Neural progenitor cell (in vitro differentiated cells): ENCODE measurements around the gene ARMH1. TPM values are rescaled to one million over a fixed set of nuclear protein-coding genes. Genes with fewer than 3 reads are reported as not detected.
A peak's percentile ranks its signal among the peaks of the same experiment; 100 is the strongest.

Source experiments
- DNase-seq: peaks from one replicate; pipeline ENCODE4 v3.0.0-alpha.2; 2016; ENCODE audit warnings: low spot score
- H2AFZ ChIP-seq: fragments of 200-600 bp; sonication (generic); replicated peaks from 2 replicates; pipeline ENCODE4 v1.6.1; 2016; ENCODE audit warnings: antibody characterized with exemption
- H3F3A ChIP-seq: fragments of 200-600 bp; sonication (generic); 2 replicates; pipeline ENCODE4 v1.6.1; 2016; ENCODE audit warnings: antibody characterized with exemption, low read depth
- H3K27ac ChIP-seq: fragments of 200-600 bp; sonication (generic); 2 replicates; pipeline ENCODE4 v1.5.1; 2016; ENCODE audit warnings: mild to moderate bottlenecking
- H3K27me3 ChIP-seq: fragments of 200-600 bp; sonication (generic); 2 replicates; pipeline ENCODE4 v1.6.1; 2016; ENCODE audit warnings: mild to moderate bottlenecking, moderate library complexity
- H3K36me3 ChIP-seq: fragments of 200-600 bp; sonication (generic); 2 replicates; pipeline ENCODE4 v1.5.1; 2016
- H3K4me1 ChIP-seq: fragments of 200-600 bp; sonication (generic); 2 replicates; pipeline ENCODE4 v1.6.1; 2016; ENCODE audit warnings: mixed run types
- H3K4me2 ChIP-seq: fragments of 200-600 bp; sonication (generic); 2 replicates; pipeline ENCODE4 v1.6.1; 2016
- H3K4me3 ChIP-seq: fragments of 200-600 bp; sonication (generic); 2 replicates; pipeline ENCODE4 v1.5.1; 2016
- H3K79me2 ChIP-seq: fragments of 200-600 bp; sonication (generic); 2 replicates; pipeline ENCODE4 v1.6.1; 2016; ENCODE audit warnings: low read depth
- H3K9ac ChIP-seq: fragments of 200-600 bp; sonication (generic); 2 replicates; pipeline ENCODE4 v1.6.1; 2016
- H3K9me3 ChIP-seq: fragments of 200-600 bp; sonication (generic); 2 replicates; pipeline ENCODE4 v1.5.1; 2016; ENCODE audit warnings: low read depth
- H4K20me1 ChIP-seq: fragments of 200-600 bp; sonication (generic); 2 replicates; pipeline ENCODE4 v1.6.1; 2016; ENCODE audit warnings: low read depth
- H3K27ac Mint-ChIP-seq: 3 replicates; pipeline ENCODE4 v1.8.0; 2021; ENCODE audit warnings: mixed read lengths
- H3K27me3 Mint-ChIP-seq: 2 replicates; pipeline ENCODE4 v1.8.0; 2022; ENCODE audit warnings: low read depth, mild to moderate bottlenecking, inconsistent platforms, moderate library complexity, mixed read lengths; ENCODE audit not compliant: insufficient read depth
- H3K36me3 Mint-ChIP-seq: 3 replicates; pipeline ENCODE4 v1.8.0; 2021; ENCODE audit warnings: mixed read lengths
- H3K4me1 Mint-ChIP-seq: 3 replicates; pipeline ENCODE4 v1.8.0; 2021; ENCODE audit warnings: mixed read lengths
- H3K4me3 Mint-ChIP-seq: 3 replicates; pipeline ENCODE4 v1.8.0; 2021; ENCODE audit warnings: mild to moderate bottlenecking, moderate library complexity, mixed read lengths
- H3K9me3 Mint-ChIP-seq: 3 replicates; pipeline ENCODE4 v1.8.0; 2020; ENCODE audit warnings: mixed read lengths
- EZH2 ChIP-seq: fragments of 200-600 bp; sonication (generic); IDR thresholded peaks from 2 replicates; pipeline ENCODE4 v1.6.1; 2017; ENCODE audit warnings: antibody characterized with exemption, mild to moderate bottlenecking, moderate library complexity
- EZH2phosphoT487 ChIP-seq: fragments of 200-600 bp; sonication (generic); IDR thresholded peaks from 2 replicates; pipeline ENCODE4 v1.6.1; 2017; ENCODE audit warnings: antibody characterized with exemption
- total RNA-seq: library from RNA; depleted of rRNA; stranded (reverse); fragments of >200 nt; gene quantifications from 2 replicates; pipeline ENCODE4 v1.2.3, GENCODE V29; 2015; ENCODE audit warnings: low replicate concordance
- TF ChIP-seq, protein P1 (sequence below): fragments of 200-600 bp; sonication (generic); IDR thresholded peaks from 2 replicates; pipeline ENCODE4 v1.5.1; 2017; ENCODE audit warnings: antibody characterized with exemption, mild to moderate bottlenecking

ARMH1 gene
- total RNA-seq, 1 donor from 2014 or later = 3.6 TPM

- no peaks in the 10 kb centered on the region for H3K36me3 Mint-ChIP-seq
- no peak overlapping the region for H3K4me2 ChIP-seq
- H3K9ac ChIP-seq = no peak overlapping the region
- no peak for DNase-seq
- H3K4me3 Mint-ChIP-seq = no peak overlapping the region
- no peak for TF ChIP-seq EZH2phosphoT487
- TF ChIP-seq, protein P1, sequence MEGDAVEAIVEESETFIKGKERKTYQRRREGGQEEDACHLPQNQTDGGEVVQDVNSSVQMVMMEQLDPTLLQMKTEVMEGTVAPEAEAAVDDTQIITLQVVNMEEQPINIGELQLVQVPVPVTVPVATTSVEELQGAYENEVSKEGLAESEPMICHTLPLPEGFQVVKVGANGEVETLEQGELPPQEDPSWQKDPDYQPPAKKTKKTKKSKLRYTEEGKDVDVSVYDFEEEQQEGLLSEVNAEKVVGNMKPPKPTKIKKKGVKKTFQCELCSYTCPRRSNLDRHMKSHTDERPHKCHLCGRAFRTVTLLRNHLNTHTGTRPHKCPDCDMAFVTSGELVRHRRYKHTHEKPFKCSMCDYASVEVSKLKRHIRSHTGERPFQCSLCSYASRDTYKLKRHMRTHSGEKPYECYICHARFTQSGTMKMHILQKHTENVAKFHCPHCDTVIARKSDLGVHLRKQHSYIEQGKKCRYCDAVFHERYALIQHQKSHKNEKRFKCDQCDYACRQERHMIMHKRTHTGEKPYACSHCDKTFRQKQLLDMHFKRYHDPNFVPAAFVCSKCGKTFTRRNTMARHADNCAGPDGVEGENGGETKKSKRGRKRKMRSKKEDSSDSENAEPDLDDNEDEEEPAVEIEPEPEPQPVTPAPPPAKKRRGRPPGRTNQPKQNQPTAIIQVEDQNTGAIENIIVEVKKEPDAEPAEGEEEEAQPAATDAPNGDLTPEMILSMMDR = no peak
- no peak for TF ChIP-seq EZH2
- H3K27me3 ChIP-seq = no peaks in the 10 kb centered on the region
- no peaks in the 10 kb centered on the region for H3K9me3 Mint-ChIP-seq
- peak overlapping the region; percentile 46 for H3K27ac Mint-ChIP-seq
- H3K9me3 ChIP-seq = no peaks in the 10 kb centered on the region
- peaks cover 4% of the 10 kb centered on the region for H3K4me1 Mint-ChIP-seq
- H3K4me1 ChIP-seq = no peaks in the 10 kb centered on the region
- H3K79me2 ChIP-seq = no peaks in the 10 kb centered on the region
- H3K27ac ChIP-seq = no peak overlapping the region
- no peaks in the 10 kb centered on the region for H4K20me1 ChIP-seq
- H3K27me3 Mint-ChIP-seq = peaks cover 2% of the 10 kb centered on the region
- H2AFZ ChIP-seq = no peak overlapping the region
- no peak overlapping the region for H3K4me3 ChIP-seq
- H3F3A ChIP-seq = peaks cover 14% of the 10 kb centered on the region
- no peaks in the 10 kb centered on the region for H3K36me3 ChIP-seq
Measured at GRCh38 chr1:44724296-44724954, 49.9 kb downstream of the ARMH1 start.

DNA sequence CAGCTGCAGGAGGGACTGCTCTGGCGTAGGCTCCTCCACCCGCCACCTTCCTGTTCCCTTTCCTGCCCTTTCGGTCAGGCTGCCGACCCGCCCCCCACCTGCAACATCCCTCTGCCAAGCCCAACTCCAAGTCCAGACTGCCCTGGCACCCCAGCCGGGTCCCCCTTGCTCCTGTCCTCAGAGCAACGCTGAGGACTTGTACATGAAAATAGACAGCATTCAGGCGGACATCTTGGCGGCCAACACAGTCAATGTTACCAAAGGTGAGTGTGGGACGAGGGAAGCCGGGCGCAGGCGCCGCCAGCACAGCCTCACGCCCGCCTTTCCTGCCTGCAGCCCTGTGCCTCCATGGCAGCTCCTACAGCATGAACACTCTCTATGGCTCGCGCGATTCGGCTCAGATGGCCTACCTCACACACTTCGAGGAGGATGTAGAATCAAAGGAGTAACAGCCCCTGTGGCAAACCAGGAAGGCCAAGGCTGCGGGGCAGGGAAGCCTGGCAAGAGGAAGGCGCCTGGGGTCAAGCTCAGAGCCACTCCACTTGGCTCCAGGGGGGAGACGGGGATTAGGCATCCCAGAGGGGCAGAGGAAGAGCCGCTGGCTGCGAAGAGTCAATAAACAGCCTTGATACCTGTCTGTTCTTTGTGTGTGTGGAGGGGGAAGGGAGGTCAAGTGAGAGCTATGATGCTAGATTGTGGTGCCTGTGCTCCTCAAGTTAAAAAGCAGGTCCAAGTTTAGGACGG is 50.6 kb downstream of the ARMH1 start:
- no peak overlapping the region for H2AFZ ChIP-seq
- Mint-ChIP-seq H3K36me3 (no peaks in the 10 kb centered on the region), H3K4me3 (no peak overlapping the region), H3K4me1 (peaks cover 4% of the 10 kb centered on the region), H3K9me3 (no peaks in the 10 kb centered on the region), H3K27me3 (peaks cover 2% of the 10 kb centered on the region), H3K27ac (peak overlapping the region; percentile 46)
- H3K27me3 ChIP-seq = no peaks in the 10 kb centered on the region
- H3K79me2 ChIP-seq = no peaks in the 10 kb centered on the region
- H3K4me2 ChIP-seq = no peak overlapping the region
- H3K4me1 ChIP-seq = no peaks in the 10 kb centered on the region
- TF ChIP-seq, protein P1 = no peak
- no peak for TF ChIP-seq EZH2phosphoT487
- TF ChIP-seq EZH2 = no peak
- no peak overlapping the region for H3K27ac ChIP-seq
- H3K9me3 ChIP-seq = no peaks in the 10 kb centered on the region
- no peak overlapping the region for H3K4me3 ChIP-seq
- no peak for DNase-seq
- no peaks in the 10 kb centered on the region for H4K20me1 ChIP-seq
- peaks cover 21% of the 10 kb centered on the region for H3F3A ChIP-seq
- no peaks in the 10 kb centered on the region for H3K36me3 ChIP-seq
- no peak overlapping the region for H3K9ac ChIP-seq

DNA sequence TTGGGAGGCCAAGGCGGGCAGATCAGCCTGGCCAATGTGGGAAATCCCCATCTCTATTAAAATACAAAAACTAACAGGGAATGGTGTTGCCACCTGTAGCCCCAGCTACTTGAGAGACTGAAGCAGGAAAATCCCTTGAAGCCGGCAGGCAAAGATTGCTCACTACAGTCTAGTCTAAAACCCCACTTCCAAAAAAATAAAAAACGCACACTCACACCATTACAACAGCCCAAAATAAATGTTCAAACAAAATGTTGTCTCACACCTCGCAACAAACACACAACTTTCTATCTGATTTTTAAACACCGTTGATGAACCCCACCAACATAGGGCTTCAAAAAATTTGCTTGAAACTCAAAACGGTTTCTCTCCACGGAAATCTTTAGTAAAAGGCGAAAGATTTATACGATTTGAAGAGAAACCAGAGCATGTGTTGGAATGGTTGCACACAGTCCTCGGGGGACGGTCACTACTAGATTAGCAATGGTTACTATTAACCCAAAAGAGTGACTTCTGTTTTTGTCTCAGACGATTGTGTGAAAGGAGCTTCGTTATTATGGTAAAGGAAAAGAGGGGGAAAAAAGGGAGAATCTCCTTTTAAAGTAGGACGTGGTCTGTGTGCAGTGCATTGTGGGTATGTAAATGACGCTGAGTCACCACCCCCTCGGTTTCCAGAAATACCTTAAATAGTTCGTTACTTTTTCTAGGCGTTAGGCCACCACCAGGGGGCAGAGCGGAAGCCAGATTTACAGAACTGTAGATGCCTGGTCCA is 56.4 kb downstream of the ARMH1 start, which contains the start of gene RNU5D-1:
Gene RNU5D-1 (minus strand): TSS at position 430 of the 772 bp plus-strand sequence.
- Histone ChIP-seq H3K4me2 (peak within 1 kb of the TSS; percentile 45), H3F3A (peaks cover 31% of the 10 kb centered on the region), H3K9ac (peak within 1 kb of the TSS; percentile 7), H3K4me1 (no peaks in the 10 kb centered on the region), H4K20me1 (no peaks in the 10 kb centered on the region), H3K36me3 (no peaks in the 10 kb centered on the region), H3K4me3 (no peak within 1 kb of the TSS), H3K9me3 (no peaks in the 10 kb centered on the region), H3K27ac (peak within 1 kb of the TSS; percentile 97), H2AFZ (peak within 1 kb of the TSS; percentile 80), H3K27me3 (no peaks in the 10 kb centered on the region), H3K79me2 (no peaks in the 10 kb centered on the region)
- peak within 1 kb of the TSS; percentile 100 for H3K27ac Mint-ChIP-seq
- H3K36me3 Mint-ChIP-seq = no peaks in the 10 kb centered on the region
- H3K9me3 Mint-ChIP-seq = no peaks in the 10 kb centered on the region
- no peak for TF ChIP-seq EZH2phosphoT487
- no peak for TF ChIP-seq EZH2
- TF ChIP-seq, protein P1 = peak; percentile 88
- peak; percentile 94 for DNase-seq
- peak within 1 kb of the TSS; percentile 49 for H3K4me3 Mint-ChIP-seq
- peaks cover 11% of the 10 kb centered on the region for H3K4me1 Mint-ChIP-seq
- no peaks in the 10 kb centered on the region for H3K27me3 Mint-ChIP-seq
